Peyer's patch (tissue), 4 donors: Measurements from ENCODE around the gene KRT33A. TPM values are rescaled to one million over a fixed set of nuclear protein-coding genes. Genes with fewer than 3 reads are reported as not detected.

Experiments
- DNase-seq, 3 donors: peaks; one replicate each; pipeline ENCODE4 v3.0.0-alpha.2; 2017 to 2019
- H3K27ac ChIP-seq, 4 donors: fragments of 200-600 bp; sonication (generic); one replicate each; pipeline ENCODE4 v1.5.1; 2016 to 2019
- H3K27me3 ChIP-seq, 2 donors: fragments of 200-600 bp; sonication (generic); one replicate each; pipeline ENCODE4 v1.5.1; 2019
- H3K36me3 ChIP-seq, 3 donors: fragments of 200-600 bp; sonication (generic); one replicate each; pipeline ENCODE4 v1.5.1; 2016 to 2019
- H3K4me1 ChIP-seq, 4 donors: fragments of 200-600 bp; sonication (generic); one replicate each; pipeline ENCODE4 v1.5.1; 2016 to 2019
- H3K4me3 ChIP-seq, 4 donors: fragments of 200-600 bp; sonication (generic); 1 replicate in 3 of 4; 2 replicates in 1 of 4; pipeline ENCODE4 v1.5.1; 2016 to 2019; ENCODE audit warnings: mild to moderate bottlenecking in 1 of 4
- H3K9me3 ChIP-seq, 4 donors: fragments of 200-600 bp; sonication (generic); one replicate each; pipeline ENCODE4 v1.5.1; 2016 to 2019; ENCODE audit warnings: mild to moderate bottlenecking in 1 of 4
- POLR2A ChIP-seq, 2 donors: fragments of 450-650 bp; IDR thresholded peaks; one replicate each; pipeline ENCODE4 v1.5.1; 2017; ENCODE audit warnings: antibody characterized with exemption in 2 of 2, mild to moderate bottlenecking in 2 of 2, moderate library complexity in 2 of 2
- total RNA-seq, 4 donors: library from RNA; depleted of rRNA; stranded (reverse); fragments of >200 nt; gene quantifications; one replicate each; pipeline ENCODE4 v1.1.0, GENCODE V29; 2016
- TF ChIP-seq, protein P1 (sequence below), 6 experiments: fragments of 450-650 bp in 4 of 6; fragments of 200-600 bp in 2 of 6; sonication (generic) in 1 of 6; IDR thresholded peaks; one replicate each; pipeline ENCODE4 v1.5.1; 2017 to 2019; ENCODE audit warnings: antibody characterized with exemption in 6 of 6, mild to moderate bottlenecking in 3 of 6, moderate library complexity in 1 of 6

Gene KRT33A
- total RNA-seq, 4 donors from 2014 or later, result not detected

DNA sequence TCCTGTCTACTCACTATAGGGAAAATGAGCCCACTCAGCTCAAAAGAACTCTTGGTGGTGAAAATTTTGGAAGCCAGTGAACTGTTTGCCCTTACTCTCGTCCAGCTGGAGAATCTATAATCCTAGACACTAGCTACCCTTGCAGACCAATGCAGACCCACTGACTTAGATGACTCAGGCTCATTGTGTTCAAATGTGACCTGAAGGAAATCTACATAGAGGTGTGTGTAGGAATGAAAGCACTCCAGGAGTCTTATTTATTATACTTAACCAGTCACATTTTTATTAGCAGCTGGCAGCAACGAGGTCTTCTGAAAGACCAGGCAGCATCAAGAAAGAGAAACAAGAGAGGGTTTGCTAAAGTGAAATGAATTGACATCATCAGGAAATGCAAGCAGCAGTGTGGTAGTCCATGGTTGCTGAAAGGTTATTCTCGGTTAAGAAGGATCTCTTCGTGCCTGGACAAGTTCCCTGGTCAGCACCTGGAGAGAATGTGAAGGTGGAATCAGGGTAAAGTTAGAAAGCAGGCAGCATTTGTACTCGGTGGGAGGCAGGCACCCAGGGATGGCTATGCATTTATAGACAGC is 49.3 kb downstream of the KRT33A start:
- Histone ChIP-seq H3K4me1 (no peaks in the 10 kb centered on the region), H3K9me3 (no peaks in the 10 kb centered on the region), H3K27me3 (no peaks in the 10 kb centered on the region), H3K36me3 (no peaks in the 10 kb centered on the region), H3K4me3 (no peak overlapping the region), H3K27ac (no peak overlapping the region)
- TF ChIP-seq, protein P1, sequence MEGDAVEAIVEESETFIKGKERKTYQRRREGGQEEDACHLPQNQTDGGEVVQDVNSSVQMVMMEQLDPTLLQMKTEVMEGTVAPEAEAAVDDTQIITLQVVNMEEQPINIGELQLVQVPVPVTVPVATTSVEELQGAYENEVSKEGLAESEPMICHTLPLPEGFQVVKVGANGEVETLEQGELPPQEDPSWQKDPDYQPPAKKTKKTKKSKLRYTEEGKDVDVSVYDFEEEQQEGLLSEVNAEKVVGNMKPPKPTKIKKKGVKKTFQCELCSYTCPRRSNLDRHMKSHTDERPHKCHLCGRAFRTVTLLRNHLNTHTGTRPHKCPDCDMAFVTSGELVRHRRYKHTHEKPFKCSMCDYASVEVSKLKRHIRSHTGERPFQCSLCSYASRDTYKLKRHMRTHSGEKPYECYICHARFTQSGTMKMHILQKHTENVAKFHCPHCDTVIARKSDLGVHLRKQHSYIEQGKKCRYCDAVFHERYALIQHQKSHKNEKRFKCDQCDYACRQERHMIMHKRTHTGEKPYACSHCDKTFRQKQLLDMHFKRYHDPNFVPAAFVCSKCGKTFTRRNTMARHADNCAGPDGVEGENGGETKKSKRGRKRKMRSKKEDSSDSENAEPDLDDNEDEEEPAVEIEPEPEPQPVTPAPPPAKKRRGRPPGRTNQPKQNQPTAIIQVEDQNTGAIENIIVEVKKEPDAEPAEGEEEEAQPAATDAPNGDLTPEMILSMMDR (IDR thresholded peaks at IDR 0.05), result no peak
- TF ChIP-seq POLR2A (IDR thresholded peaks at IDR 0.05), result no peak
- no peak for DNase-seq

DNA sequence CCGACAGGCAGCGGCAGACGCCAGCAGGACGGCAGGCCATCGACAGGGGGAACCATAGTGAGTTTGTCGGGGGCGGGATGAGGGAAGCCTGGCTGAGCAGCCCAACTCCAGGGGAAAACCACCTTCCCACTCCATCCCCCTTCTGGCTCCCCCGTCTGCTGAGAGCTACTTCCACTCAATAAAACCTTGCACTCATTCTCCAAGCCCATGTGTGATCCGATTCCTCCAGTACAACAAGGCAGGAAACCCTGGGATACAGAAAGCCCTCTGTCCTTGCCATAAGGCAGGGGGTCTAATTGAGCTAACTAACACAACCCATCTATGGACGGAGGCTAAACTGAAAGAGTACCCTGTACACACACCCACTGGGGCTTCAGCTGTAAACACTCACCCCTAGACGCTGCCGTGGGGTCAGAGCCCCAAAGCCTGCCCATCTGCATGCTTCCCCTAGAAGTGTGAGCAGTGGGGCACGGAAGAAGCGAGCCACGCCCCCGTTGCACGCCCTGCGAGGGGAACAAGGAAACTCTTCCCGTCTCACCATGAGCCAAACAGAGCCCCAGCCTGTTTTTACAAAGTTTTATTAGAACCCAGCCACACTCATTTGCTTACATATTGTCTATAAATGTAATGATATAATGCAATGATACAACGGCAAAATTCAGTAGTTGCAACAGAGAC is 52.0 kb downstream of the KRT33A start:
- no peak overlapping the region for H3K4me3 ChIP-seq
- TF ChIP-seq, protein P1 (IDR thresholded peaks at IDR 0.05), result no peak
- TF ChIP-seq POLR2A (IDR thresholded peaks at IDR 0.05), result no peak
- no peak for DNase-seq
- no peaks in the 10 kb centered on the region for H3K4me1 ChIP-seq
- no peaks in the 10 kb centered on the region for H3K9me3 ChIP-seq
- no peaks in the 10 kb centered on the region for H3K36me3 ChIP-seq
- no peaks in the 10 kb centered on the region for H3K27me3 ChIP-seq
- no peak overlapping the region for H3K27ac ChIP-seq

DNA sequence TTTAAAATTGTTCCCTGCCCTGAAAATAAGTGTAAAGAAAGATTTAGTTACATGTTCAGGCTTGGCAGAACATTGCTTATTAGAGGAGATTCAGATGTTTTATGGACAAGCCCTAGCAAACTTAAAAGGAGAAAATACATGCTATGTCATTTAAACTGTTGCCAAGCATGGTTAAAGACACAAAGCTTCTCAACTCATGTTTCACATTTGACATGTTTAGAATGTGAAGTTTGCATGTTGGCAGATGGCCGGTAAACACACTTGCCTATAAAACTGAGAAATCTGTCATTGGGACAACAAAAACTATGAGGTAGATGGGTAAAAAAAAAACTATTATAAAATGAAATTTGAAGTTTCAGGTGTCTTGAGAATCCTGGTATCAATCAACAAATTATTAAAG is 53.8 kb downstream of the KRT33A start:
- Histone ChIP-seq H3K27me3 (no peaks in the 10 kb centered on the region), H3K36me3 (no peaks in the 10 kb centered on the region), H3K9me3 (no peaks in the 10 kb centered on the region), H3K27ac (no peak overlapping the region), H3K4me3 (no peak overlapping the region), H3K4me1 (no peaks in the 10 kb centered on the region)
- TF ChIP-seq, protein P1 (IDR thresholded peaks at IDR 0.05), result no peak
- TF ChIP-seq POLR2A (IDR thresholded peaks at IDR 0.05), result no peak
- DNase-seq, result no peak

Other genes with a start within 250 kb of the KRT33A start
- gene KRTAP4-16, start 248.6 kb downstream of the KRT33A start, total RNA-seq, result not detected
- not detected for gene KRTAP4-9, start 245.4 kb downstream of the KRT33A start, total RNA-seq
- not detected for gene KRTAP4-11, start 232.5 kb downstream of the KRT33A start, total RNA-seq
- gene KRTAP4-12, start 226.6 kb downstream of the KRT33A start, total RNA-seq, result not detected
- gene KRTAP4-6, start 210.3 kb downstream of the KRT33A start, total RNA-seq, result not detected
- gene KRTAP4-5, start 201.0 kb downstream of the KRT33A start, total RNA-seq, result not detected
- gene KRTAP4-4, start 190.1 kb downstream of the KRT33A start, total RNA-seq, result not detected
- not detected for gene KRTAP4-3, start 182.6 kb downstream of the KRT33A start, total RNA-seq
- gene KRTAP4-2, start 172.6 kb downstream of the KRT33A start, total RNA-seq, result not detected
- not detected for gene KRTAP4-1, start 165.9 kb downstream of the KRT33A start, total RNA-seq
- gene KRTAP9-1, start 160.9 kb downstream of the KRT33A start, total RNA-seq, result not detected
- not detected for gene KRTAP9-2, start 124.2 kb downstream of the KRT33A start, total RNA-seq
- gene KRTAP9-3, start 118.4 kb downstream of the KRT33A start, total RNA-seq, result not detected
- gene KRTAP9-8, start 112.8 kb downstream of the KRT33A start, total RNA-seq, result not detected
- not detected for gene KRTAP9-4, start 101.1 kb downstream of the KRT33A start, total RNA-seq
- gene KRTAP9-9, start 95.4 kb downstream of the KRT33A start, total RNA-seq, result not detected
- gene KRTAP9-6, start 85.5 kb downstream of the KRT33A start, total RNA-seq, result not detected
- gene KRTAP9-7, start 75.1 kb downstream of the KRT33A start, total RNA-seq, result not detected
- gene KRTAP29-1, start 48.0 kb downstream of the KRT33A start, total RNA-seq, result not detected
- not detected for gene KRTAP16-1, start 41.5 kb downstream of the KRT33A start, total RNA-seq
- not detected for gene KRTAP17-1, start 35.1 kb downstream of the KRT33A start, total RNA-seq
- gene KRT33B, start 19.0 kb upstream of the KRT33A start, total RNA-seq, result not detected
- not detected for gene KRT34, start 31.5 kb upstream of the KRT33A start, total RNA-seq
- gene KRT31, start 46.8 kb upstream of the KRT33A start, total RNA-seq, result not detected
- not detected for gene KRT37, start 73.8 kb upstream of the KRT33A start, total RNA-seq
- not detected for gene KRT38, start 90.2 kb upstream of the KRT33A start, total RNA-seq
- gene KRT32, start 116.6 kb upstream of the KRT33A start, total RNA-seq, result not detected
- gene KRT35, start 130.3 kb upstream of the KRT33A start, total RNA-seq, result not detected
- not detected for gene KRT36, start 139.1 kb upstream of the KRT33A start, total RNA-seq
- 1 to 10 TPM in 1 of 4 donors, not detected in 3; 2.5 TPM for gene KRT13, start 154.8 kb upstream of the KRT33A start, total RNA-seq
- gene KRT15, start 168.1 kb upstream of the KRT33A start, total RNA-seq, result 10 to 100 TPM; 12.3 to 44.5 (median 28.8) TPM
- 1,000 to 10,000 TPM in 3 of 4 donors, 100 to 1,000 TPM in 1; 357 to 5,327 (median 3,312) TPM for gene KRT19, start 177.5 kb upstream of the KRT33A start, total RNA-seq
- gene KRT9, start 221.2 kb upstream of the KRT33A start, total RNA-seq, result not detected
- 1 to 10 TPM; 3.4 to 8.9 (median 6.3) TPM for gene KRT14, start 236.1 kb upstream of the KRT33A start, total RNA-seq